T-helper 17 cell (primary cell): ENCODE measurements around the gene DOK5. TPM values are rescaled to one million over a fixed set of nuclear protein-coding genes. Genes with fewer than 3 reads are reported as not detected.
"Not testable (repeated sequence)": the region's sequence is repeated elsewhere in the genome, so short reads cannot be mapped to it uniquely, and the experiment has no call there.

Source experiments
- ATAC-seq: fragments of 150-1000 bp; cut with Tn5 transposase; 2 replicates; pipeline ENCODE4 v1.10.0; 2021; ENCODE audit warnings: mild to moderate bottlenecking, moderate library complexity
- DNase-seq, 3 donors: peaks; one replicate each; pipeline versions ENCODE4 v3.0.0 to v3.0.0-alpha.2; 2020 to 2021
- H3K9me3 ChIP-seq: one replicate; pipeline ENCODE4 v1.7.0; 2013; ENCODE audit warnings: low read length, mild to moderate bottlenecking; ENCODE audit not compliant: control insufficient read depth, poor library complexity, severe bottlenecking
- H3K27ac Mint-ChIP-seq: one replicate; pipeline ENCODE4 v1.8.0; 2022; ENCODE audit warnings: mild to moderate bottlenecking, moderate library complexity, mixed read lengths
- H3K27me3 Mint-ChIP-seq: one replicate; pipeline ENCODE4 v1.8.0; 2022; ENCODE audit warnings: mixed read lengths
- H3K36me3 Mint-ChIP-seq: one replicate; pipeline ENCODE4 v1.8.0; 2022; ENCODE audit warnings: low read depth, mixed read lengths
- H3K4me1 Mint-ChIP-seq: one replicate; pipeline ENCODE4 v1.8.0; 2022; ENCODE audit warnings: mild to moderate bottlenecking, mixed read lengths
- H3K4me3 Mint-ChIP-seq: one replicate; pipeline ENCODE4 v1.8.0; 2022; ENCODE audit warnings: mild to moderate bottlenecking, moderate library complexity, mixed read lengths
- total RNA-seq, 4 donors: library from RNA in 2 of 4; stranded (reverse) in 2 of 4; gene quantifications; one replicate each; pipeline ENCODE4 v1.2.3 and lab custom pipeline; 2022 to 2026

The DOK5 gene
- total RNA-seq, 2 donors from 2014 or later, result not detected

DNA sequence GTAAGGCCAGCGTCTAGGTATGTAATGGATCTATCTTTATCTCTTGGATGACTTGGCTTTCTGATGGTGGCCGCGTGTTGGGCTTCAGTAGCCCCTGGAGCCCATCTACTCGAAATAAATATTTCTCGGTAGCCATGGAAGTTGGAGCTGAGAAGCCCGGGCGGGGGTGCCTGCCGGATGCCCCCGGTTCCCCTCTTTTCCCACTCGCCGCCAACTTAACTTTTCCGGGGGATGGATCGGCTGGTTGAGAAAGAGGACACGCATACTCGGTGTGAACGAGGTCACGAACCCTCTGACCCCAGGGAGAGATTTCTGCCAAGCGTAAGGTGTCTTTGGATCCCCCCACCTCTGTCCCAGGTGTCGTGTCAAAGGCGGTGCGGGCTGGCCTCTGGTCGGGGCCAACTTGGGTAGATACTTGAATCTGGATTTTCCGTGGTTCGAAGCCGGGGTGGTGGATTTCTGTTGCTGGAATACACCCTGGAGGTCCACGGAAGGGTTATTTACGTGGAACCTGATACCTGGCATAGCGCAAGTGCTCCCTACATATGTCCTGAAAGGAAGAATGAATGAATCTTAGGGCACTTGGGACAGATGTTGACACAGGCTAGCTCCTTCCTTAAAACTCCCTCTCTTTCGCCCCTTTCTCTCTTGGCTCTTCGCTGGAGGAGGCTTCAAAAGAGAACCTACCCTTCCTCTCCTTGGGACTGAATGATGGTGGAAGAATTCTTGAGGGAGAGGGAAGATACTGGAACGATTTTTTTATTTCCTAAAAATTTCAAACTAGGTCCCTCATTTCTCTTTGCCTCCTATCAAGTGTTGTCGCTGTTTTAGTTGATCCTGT is 996 bp downstream of the DOK5 start:
- Mint-ChIP-seq H3K27me3 (peaks cover 51% of the 10 kb centered on the region), H3K36me3 (peaks cover 4% of the 10 kb centered on the region), H3K4me3 (no peak overlapping the region), H3K4me1 (no peaks in the 10 kb centered on the region), H3K27ac (no peak overlapping the region)
- ATAC-seq, result no peak
- no peak for DNase-seq
- no peaks in the 10 kb centered on the region for H3K9me3 ChIP-seq

DNA sequence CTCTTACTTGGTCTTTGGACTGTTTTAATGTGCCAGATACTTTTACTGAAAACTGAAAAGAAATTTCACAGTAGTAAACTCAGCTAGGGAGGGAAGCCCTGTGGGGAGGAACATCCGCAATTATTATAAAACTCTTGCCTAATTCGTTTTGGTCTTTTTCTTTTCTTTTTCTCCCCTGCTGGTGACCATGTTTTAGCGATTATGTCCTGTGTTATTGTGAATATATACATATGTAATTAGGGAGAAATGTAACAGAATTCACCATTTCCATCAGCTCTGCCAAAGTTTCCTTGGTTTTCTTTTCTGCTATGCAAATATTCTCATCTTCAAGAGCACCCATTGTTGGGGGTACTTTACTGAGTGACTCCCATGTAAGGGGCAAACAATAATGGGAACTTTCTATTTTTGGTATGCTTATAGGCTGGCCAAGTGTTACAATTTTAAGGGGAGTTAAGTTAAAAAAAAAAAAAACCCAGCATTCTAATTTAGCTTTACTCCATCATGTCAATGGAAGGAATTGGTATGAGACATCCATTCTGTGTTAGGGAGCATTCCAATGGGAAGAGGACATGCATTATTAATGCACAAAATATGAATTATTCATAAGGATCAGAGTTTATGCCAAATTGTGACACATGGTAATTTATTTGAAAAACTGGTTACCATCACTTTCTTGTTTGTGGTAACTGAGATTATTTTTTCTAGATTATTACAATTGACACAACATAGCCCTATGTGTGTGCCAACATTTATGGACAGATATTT is 2.0 kb downstream of the DOK5 start:
- H3K9me3 ChIP-seq, result no peaks in the 10 kb centered on the region
- Mint-ChIP-seq H3K36me3 (peaks cover 4% of the 10 kb centered on the region), H3K27me3 (peaks cover 51% of the 10 kb centered on the region), H3K4me3 (no peak overlapping the region), H3K4me1 (no peaks in the 10 kb centered on the region), H3K27ac (no peak overlapping the region)
- DNase-seq, result no peak
- ATAC-seq, result no peak

DNA sequence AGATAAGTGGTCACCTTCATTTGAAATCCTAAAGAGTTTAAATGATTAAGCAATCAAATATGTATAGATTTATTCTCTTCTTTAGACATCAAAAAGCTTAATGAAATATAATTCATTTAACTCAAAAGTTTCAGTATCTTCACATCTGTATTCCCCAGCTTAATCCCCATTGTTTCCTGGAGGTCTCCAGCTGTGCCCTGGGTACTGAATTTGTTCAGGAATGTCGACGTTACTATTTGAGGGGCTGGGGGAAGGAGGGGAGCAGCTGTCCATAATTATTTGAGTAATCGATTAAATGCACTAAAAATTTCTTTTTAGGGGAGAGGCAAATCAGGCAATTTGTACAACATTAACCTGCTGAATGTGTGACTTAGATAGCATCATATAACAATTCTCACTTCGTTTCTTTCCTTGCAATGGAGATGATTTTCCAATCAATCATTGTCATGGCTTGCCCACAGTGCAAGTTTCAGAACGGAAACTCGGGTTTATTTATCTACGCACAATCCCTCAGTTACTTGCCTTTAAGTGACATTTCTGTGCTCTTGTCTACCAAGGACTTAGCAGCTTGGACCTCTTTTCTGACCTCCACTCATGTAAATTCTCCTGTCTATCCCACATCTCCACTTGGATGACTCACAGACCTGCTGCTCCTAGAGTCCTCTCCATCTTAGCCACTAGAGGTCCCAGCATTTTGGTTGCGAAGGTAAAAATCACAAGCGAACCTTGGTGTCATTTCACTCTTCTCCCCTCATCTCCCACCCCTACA is 3.9 kb downstream of the DOK5 start:
- Mint-ChIP-seq H3K4me1 (no peaks in the 10 kb centered on the region), H3K27ac (no peak overlapping the region), H3K27me3 (peaks cover 40% of the 10 kb centered on the region), H3K4me3 (no peak overlapping the region), H3K36me3 (peaks cover 2% of the 10 kb centered on the region)
- DNase-seq (no peak), ATAC-seq (no peak)
- no peaks in the 10 kb centered on the region for H3K9me3 ChIP-seq

DNA sequence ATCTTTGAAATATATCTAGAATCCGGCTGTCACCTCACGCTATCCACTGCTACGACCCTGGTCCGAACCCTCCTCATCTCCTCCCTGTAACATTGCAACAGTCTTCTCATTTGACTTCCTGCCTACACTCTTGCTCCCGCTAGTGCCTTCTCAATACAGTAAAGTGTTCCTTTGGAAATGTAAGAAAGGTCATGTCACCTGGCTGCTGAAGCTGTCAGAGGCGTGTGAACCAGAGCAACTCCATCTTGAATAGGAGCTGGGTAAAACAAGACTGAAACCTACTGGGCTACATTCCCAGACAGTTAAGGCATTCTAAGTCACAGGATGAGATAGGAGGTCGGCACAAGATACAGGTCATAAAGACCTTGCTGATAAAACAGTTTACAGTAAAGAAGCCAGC is 4.5 kb downstream of the DOK5 start:
- not testable (repeated sequence) for DNase-seq, ATAC-seq, H3K4me1 Mint-ChIP-seq, H3K9me3 ChIP-seq, H3K4me3 Mint-ChIP-seq, H3K27ac Mint-ChIP-seq, H3K36me3 Mint-ChIP-seq
- peaks cover 34% of the 10 kb centered on the region for H3K27me3 Mint-ChIP-seq

DNA sequence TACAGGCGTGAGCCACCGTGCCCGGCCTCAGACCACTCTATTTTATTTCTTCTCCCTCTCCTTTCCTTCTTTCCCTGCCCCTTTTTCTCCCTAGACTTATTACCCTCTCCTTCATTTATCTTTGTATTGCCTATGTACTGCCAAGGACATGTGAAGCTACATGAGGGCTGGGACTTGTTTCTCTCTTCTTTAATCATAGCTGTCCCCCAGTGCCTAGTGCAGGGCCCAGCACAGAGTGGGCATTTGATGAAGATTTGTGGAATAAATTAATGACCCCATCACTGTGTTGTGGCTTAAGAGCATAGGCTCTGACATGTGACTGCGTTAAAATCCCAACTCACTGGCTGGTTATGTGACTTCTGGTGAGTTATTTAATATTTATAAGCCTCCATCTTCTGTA is 6.0 kb downstream of the DOK5 start:
- DNase-seq (no peak), ATAC-seq (no peak)
- Mint-ChIP-seq H3K27ac (no peak overlapping the region), H3K4me1 (no peaks in the 10 kb centered on the region), H3K27me3 (peaks cover 26% of the 10 kb centered on the region), H3K4me3 (no peak overlapping the region), H3K36me3 (peaks cover 2% of the 10 kb centered on the region)
- H3K9me3 ChIP-seq, result no peaks in the 10 kb centered on the region

DNA sequence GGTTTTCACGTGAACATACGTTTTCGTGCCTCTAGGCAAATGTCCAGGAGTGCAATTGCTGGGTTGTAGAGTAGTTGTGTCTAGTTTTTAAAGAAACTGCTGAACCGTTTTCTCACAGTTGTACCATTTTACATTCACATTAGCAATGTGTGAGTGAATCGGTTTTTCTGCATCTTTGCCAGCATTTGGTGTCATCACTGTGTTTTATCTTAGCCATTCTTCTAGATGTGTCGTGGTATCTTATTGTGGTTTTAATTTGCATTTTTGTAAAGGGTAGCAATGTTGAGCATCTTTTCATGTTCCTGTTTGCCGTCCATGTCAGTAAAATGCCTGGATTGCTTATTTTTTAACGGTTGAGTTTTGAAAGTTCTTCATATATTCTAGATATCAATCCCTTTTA is 10.2 kb downstream of the DOK5 start:
- no peak for ATAC-seq

DNA sequence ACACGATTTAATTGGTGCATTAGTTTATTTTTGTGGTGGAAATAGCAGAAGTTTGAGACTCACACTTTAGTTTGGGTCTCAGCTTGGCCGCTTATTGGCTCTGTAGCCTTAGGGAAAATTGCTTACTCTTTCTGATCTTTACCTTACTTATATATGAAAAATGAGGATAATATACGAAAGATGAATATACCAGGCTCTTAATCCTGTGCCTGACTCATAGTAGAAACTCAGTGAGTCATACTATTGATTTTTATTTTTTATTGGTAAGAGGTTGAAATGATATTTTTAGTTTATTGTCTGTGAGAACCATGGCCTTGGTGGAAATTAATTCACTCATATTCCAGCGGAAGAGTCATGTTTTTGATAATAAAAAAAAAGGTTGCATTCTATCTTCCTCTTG is 11.2 kb downstream of the DOK5 start:
- H3K4me1 Mint-ChIP-seq, result no peaks in the 10 kb centered on the region
- H3K9me3 ChIP-seq, result no peaks in the 10 kb centered on the region
- ATAC-seq, result no peak

More for the DNA sequence above, 10.2 kb downstream of the DOK5 start:
- Mint-ChIP-seq H3K36me3 (no peaks in the 10 kb centered on the region), H3K4me1 (no peaks in the 10 kb centered on the region), H3K4me3 (no peak overlapping the region), H3K27ac (no peak overlapping the region), H3K27me3 (no peaks in the 10 kb centered on the region)
- no peaks in the 10 kb centered on the region for H3K9me3 ChIP-seq
- no peak for DNase-seq

DNA sequence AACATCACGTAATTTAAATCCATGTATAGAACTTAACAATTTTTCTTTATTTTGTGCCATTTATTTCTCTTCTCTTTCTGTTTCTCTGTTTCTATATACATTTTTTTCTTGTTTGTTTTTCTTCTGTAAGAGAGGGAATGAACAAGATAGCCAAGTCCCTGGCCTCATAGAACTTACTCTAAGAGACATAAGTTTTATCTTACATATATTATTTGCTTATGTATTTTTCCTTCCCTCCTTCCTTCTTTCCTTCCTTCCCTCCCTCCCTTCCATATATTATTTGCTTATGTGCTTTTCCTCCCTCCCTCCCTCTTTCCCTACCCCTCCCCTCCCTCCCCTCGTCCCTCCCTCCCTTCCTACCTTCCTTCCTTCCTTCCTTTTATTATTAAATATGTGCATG is 13.0 kb downstream of the DOK5 start:
- Mint-ChIP-seq H3K36me3 (no peaks in the 10 kb centered on the region), H3K27me3 (no peaks in the 10 kb centered on the region), H3K4me3 (no peak overlapping the region), H3K4me1 (no peaks in the 10 kb centered on the region), H3K27ac (no peak overlapping the region)
- DNase-seq (no peak), ATAC-seq (no peak)
- no peaks in the 10 kb centered on the region for H3K9me3 ChIP-seq

More for the DNA sequence above, 11.2 kb downstream of the DOK5 start:
- Mint-ChIP-seq H3K4me3 (no peak overlapping the region), H3K27ac (no peak overlapping the region), H3K36me3 (no peaks in the 10 kb centered on the region), H3K27me3 (no peaks in the 10 kb centered on the region)
- no peak for DNase-seq

DNA sequence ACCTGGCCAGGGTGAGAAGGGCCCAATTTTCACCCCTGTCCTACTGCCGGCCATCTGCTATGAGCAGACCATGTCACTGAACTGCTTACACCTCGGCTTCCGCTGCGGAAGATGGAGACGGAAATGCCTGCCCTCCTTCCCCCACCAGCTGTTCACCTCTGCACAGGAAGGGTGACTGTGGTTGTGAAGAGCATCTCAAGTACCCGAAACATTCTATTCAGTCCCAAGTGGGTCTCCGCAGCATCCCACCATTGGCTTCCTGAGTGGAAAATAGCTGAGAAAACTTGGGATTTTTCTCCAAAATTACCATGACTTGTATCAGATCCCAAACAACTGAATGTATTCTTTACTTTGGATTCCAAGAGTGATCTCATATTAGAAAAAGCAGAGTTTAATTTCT is 16.1 kb downstream of the DOK5 start:
- no peak for DNase-seq
- no peak overlapping the region for H3K4me3 Mint-ChIP-seq
- H3K9me3 ChIP-seq, result no peaks in the 10 kb centered on the region
- H3K27me3 Mint-ChIP-seq, result peaks cover 4% of the 10 kb centered on the region
- H3K27ac Mint-ChIP-seq, result no peak overlapping the region
- no peaks in the 10 kb centered on the region for H3K4me1 Mint-ChIP-seq
- no peak for ATAC-seq
- no peaks in the 10 kb centered on the region for H3K36me3 Mint-ChIP-seq

DNA sequence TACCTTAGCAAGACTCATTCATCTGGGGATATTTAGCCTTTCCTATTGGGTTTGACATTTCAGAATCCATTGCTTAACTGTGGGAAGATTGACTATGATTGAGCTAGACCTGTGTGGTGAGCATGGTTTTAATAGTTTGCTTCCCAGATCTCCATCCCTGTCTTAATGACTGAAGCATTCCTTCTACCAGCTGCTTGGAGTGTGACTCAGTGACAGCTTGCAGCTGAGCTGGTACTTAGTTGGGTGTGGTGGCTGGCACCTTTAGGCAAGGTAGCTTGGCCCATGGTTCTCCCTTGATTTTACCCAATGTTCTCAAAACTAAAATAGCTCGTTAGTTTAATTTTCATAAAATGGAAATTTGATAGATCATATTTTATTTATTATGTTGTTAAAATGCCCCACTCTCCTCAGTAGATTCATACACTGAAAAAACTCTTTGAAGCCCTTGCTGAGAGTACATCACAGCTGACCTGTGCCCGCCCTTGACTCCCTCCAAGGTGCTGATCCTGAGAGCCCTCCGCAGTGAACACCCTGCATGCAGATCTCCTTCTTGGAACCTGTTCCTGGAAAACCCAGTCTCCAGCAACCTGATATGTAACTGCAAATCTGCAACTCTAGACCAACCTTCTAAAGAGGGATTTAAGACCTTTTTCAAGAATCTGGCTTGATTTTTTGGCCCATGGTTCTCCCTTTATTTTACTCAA is 19.1 kb downstream of the DOK5 start:
- no peaks in the 10 kb centered on the region for H3K9me3 ChIP-seq
- no peak for ATAC-seq
- no peaks in the 10 kb centered on the region for H3K36me3 Mint-ChIP-seq
- H3K4me1 Mint-ChIP-seq, result no peaks in the 10 kb centered on the region
- no peak for DNase-seq
- H3K27ac Mint-ChIP-seq, result no peak overlapping the region
- H3K4me3 Mint-ChIP-seq, result no peak overlapping the region
- peaks cover 18% of the 10 kb centered on the region for H3K27me3 Mint-ChIP-seq

DNA sequence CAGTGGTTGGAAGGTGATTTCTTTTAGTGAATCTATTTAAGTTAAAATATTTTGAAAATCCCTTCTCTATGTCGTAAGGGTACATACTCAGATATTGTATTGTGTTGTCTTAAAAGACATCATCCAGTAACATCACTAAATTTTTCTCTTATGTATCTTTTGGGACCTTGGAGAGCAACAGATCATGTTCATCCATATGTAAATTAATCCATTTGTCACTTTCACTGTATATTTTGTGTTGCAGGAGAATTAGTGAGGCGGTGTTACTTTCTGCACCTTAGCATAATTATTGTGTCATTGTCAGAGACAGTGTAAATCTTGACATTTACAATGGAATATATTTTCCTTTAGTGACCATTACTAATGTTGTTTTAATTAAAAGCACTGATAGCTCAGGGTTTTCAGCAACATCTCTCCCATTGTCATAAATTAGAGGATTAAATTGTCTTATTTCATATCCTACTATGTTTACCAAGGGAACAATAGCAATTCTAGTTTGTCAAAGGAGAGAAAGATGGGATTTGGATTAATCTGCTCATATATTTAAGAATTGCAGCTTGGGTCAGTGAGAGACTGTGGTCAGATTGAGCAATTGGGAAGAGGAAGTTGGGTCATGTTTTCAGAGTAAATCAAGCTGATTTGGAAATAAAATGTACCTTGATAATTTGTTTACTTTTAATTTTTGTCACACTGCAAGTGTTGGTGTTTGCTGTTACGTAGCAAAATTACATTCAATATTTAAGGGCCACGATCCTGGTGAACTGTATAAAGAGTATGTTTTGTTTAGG is 22.7 kb downstream of the DOK5 start:
- no peak overlapping the region for H3K4me3 Mint-ChIP-seq
- H3K27ac Mint-ChIP-seq, result no peak overlapping the region
- peaks cover 23% of the 10 kb centered on the region for H3K27me3 Mint-ChIP-seq
- no peaks in the 10 kb centered on the region for H3K4me1 Mint-ChIP-seq
- H3K36me3 Mint-ChIP-seq, result no peaks in the 10 kb centered on the region
- H3K9me3 ChIP-seq, result no peaks in the 10 kb centered on the region
- no peak for ATAC-seq
- no peak for DNase-seq

DNA sequence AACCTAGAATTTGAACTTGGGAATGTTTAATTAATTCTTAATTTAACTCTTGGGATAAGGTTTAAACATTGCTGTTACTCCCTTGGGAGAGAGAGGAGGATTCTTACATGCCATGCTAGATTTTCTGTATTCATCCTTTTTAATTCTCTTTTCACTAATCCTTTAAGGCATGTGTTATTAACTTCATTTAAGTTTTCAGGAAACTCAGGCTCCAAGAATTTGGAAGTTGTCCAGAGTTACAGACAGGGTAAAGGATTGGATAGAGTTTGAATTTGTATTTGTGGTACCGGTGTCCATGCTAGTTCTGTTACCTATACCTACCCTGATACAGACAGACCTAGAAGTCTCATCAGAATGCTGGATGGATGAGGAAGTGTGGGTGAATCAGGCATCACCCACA is 23.7 kb downstream of the DOK5 start:
- H3K4me3 Mint-ChIP-seq, result no peak overlapping the region
- H3K36me3 Mint-ChIP-seq, result no peaks in the 10 kb centered on the region
- ATAC-seq, result no peak
- H3K27me3 Mint-ChIP-seq, result peaks cover 23% of the 10 kb centered on the region
- no peak overlapping the region for H3K27ac Mint-ChIP-seq
- no peak for DNase-seq
- no peaks in the 10 kb centered on the region for H3K9me3 ChIP-seq
- H3K4me1 Mint-ChIP-seq, result no peaks in the 10 kb centered on the region
